ENCODE results near the gene ACVR2B.

ACVR2B gene

GRCh38 chr3:38458796-38459498 lies 5.3 kb downstream of the ACVR2B start:
- DNase-seq (ENCODE audit: low read depth) = no peak

- DNase-seq (ENCODE audit: low read depth) = no peak
These were observed 5.9 kb downstream of the ACVR2B start for GRCh38 chr3:38459499-38460048.

DNA sequence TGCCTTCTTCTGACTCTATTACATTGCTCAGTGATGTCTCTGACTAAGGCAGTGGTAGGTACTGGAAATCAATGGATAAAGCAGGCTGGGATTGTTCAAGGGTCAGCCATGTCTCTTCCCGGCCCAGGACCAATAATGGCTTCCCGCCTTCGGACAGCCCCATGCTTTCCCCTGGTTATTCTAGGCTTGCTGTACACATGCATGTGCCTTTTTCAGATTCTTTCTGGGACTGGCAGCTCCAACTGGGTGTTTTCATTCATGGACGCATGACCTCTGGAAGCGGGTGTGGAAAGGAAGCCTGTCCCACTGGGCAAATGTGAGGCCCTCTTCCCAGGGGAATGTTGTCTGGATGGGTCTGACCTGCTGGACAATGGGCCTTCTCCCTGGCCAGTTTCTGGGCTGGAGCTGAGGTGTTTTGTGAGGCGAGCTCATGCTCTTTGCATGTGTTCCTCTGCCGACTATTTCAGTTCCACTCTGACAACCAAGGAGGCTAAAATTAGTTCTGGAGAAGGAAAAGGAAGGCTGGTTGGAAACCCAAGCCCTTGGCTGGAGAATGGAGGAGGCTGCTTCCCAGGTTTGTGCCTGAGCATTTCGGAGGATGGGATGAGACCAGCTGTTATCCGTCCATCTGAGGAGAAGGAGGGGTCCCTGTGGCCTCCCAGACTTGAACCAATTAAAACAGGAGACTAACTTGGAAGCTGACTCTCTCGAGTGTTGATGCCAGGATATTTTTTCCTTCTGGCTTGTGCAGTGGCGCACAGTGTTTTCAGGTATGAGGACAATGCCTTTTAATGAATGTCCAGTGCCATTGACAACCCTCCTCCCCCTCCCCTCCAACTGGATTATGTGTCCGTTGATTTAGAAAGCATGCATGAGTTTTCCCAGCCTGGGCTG lies 6.9 kb downstream of the ACVR2B start:
- no peak for DNase-seq (ENCODE audit: low read depth)

DNA sequence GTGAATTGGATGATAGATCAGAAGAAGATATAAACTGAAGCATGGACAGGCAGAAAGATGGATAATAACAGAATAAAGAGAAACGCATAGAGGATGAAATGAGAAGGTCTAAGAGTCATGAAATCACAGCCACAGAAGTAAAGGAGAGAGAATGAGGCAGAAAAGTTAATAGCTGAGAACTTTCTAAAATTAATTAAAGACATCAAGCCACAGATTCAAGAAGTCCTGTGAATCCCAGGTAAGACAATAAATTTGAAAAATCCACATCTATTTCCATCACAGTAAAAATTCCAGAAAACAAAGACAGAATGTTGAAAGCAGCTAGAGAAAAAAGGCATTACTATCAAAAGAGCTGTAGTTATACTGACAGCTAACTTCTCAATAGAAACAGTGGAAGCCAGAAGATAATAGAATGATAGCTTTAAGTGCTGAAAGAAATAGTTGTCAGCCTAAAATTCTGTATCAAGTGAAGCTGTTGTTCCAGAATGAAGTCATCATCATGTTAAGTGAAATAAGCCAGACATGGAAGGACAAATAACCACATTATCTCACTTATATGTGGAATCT lies 12.0 kb downstream of the ACVR2B start:
- no peak for DNase-seq (ENCODE audit: low read depth)

DNA sequence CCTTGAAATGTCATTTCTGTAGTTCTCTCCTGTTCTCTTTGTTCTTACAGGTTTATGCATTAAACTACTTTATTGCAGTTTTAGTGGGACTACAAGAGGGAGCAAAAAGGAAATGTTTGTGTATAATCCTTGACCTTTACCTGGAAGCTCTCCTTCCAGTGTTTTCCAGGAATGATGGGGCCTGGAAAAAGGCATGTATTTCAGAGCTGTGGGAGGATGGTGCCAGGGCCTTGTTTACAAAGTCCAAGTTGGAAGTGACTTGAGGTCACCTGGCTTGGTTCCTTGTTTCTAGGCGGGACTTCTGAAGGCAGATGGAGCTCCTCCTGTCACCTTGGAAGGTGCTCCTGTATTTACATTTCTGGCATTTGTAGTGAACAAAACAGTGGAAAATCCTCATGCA lies 15.1 kb downstream of the ACVR2B start:
- no peak for DNase-seq (ENCODE audit: low read depth)

DNA sequence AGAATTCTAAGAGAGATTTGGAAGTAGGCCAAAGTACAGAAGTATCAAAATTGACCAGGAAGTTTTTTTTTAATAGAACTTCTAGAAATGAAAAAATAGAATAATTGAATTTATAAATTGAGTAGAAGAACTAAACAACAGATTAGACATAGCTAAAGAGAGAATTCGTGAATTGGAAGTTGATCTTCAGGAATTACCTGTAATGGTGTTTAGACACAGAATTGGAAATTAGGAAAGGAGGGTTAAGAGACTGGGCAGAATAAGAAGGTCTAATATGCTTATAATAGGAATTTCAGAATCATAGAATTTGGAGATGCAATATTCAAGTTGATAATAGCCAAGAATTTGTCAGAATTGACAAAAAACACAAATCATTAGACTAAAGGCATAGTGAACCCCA lies 16.2 kb downstream of the ACVR2B start:
- no peak for DNase-seq (ENCODE audit: low read depth)

- no peak for DNase-seq (ENCODE audit: low read depth)
These were observed 17.7 kb downstream of the ACVR2B start for GRCh38 chr3:38471260-38471857.

- DNase-seq (ENCODE audit: low read depth) = no peak
These were observed 18.7 kb downstream of the ACVR2B start for GRCh38 chr3:38472342-38472741.

DNA sequence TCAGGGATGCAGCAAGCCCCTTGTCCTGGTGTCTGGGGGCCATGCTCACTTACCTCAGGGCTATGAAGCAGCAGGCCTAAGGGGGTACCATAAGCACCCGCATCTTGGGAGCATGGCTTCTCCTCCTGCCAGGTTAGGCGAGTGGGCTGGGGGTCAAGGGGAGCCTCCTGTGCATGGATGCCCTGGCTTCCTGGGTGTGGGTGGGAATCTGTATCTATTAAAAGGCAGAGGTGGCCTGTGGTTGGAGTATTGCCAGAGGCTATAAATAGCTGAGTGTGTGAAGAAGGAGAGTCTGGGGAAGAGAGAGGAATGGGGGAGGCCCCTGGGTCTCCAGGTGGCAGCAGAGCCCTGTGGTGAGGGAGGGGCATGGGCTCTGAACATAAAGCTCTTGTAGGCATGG lies 19.5 kb downstream of the ACVR2B start:
- DNase-seq (ENCODE audit: low read depth) = no peak

DNA sequence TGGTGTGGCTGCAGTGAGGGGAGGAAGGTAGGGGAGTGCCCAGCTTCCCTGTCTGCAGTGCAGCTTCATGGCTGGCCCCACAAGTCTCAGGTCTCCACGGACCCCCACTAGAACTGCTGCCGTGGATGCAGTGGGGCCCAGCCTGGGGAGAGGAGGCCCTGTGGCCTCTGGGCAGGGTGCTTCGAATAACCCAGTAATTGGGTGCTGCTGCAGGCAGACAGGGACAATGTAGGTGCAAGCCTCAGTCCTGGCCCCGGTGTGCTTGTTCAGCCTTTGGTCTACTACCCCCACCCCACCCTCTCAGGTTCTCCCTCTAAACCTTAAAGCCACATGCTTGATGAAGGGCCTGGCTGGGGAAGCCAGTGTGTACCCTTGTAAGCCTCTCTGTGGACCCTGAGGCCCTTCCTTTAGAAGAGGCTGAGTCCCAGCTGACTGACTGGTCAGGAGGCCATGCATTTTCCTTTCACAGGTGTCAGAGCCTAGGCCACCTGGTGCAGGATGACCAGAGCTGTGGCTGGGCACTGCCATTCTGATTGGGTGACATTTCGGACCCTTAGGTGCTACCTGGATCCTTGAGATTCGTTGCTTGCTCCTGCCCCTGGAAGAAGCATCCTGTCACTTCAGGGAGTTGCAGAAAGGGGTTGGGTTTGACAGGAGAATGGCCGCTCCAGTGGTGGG lies 21.4 kb downstream of the ACVR2B start:
- no peak for DNase-seq (ENCODE audit: low read depth)

GRCh38 chr3:38475716-38476115 lies 22.0 kb downstream of the ACVR2B start:
- DNase-seq (ENCODE audit: low read depth) = no peak

GRCh38 chr3:38476157-38476756 lies 22.6 kb downstream of the ACVR2B start:
- no peak for DNase-seq (ENCODE audit: low read depth)

DNA sequence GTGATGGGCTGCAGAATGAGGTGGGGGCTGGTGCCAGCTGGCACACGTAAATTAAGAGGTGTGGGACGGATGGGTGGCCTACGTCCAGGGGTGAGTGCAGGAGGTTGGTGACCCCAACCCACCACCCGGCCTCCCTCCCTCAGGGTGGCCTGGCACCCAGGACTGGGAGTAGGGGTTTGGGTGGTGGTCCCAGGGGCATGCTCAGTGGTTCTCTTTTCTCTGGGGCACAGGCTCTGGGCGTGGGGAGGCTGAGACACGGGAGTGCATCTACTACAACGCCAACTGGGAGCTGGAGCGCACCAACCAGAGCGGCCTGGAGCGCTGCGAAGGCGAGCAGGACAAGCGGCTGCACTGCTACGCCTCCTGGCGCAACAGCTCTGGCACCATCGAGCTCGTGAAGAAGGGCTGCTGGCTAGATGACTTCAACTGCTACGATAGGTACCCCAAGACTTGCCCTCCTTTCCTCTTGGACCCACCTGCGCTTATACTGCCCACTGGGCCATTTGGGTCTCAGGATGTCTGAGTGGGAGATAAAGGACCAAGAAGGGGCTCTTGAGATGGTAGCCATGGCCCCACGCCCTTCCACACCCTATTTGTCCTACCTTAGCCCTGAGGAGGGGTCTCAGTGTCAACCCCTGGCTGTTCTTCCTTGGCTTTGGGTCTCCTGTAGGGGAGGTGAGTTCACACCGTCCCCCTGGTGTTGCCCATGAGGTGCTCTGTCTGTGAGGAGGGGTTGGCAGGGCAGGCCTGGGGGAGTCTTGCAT lies 23.5 kb downstream of the ACVR2B start:
- DNase-seq (ENCODE audit: low read depth) = no peak

DNA sequence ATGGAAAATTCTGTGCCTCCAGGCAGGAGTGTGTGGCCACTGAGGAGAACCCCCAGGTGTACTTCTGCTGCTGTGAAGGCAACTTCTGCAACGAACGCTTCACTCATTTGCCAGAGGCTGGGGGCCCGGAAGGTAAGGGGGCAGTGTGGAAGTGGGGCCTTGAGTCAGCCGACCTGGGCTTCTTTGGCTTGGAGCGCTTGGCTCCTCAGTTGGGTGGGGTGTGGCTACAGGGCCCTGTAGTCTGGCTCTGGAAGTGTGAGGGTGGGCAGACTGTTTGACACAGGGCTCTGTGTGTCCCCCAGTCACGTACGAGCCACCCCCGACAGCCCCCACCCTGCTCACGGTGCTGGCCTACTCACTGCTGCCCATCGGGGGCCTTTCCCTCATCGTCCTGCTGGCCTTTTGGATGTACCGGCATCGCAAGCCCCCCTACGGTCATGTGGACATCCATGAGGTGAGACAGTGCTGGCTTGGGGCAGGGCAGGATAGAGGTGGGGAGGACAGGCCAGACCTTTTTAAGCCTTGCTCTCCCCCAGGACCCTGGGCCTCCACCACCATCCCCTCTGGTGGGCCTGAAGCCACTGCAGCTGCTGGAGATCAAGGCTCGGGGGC lies 24.3 kb downstream of the ACVR2B start:
- no peak for DNase-seq (ENCODE audit: low read depth)

- no peak for DNase-seq (ENCODE audit: low read depth)
These were observed 25.2 kb downstream of the ACVR2B start for GRCh38 chr3:38478901-38479300.

- DNase-seq (ENCODE audit: low read depth) = peak; percentile 13
These were observed 25.9 kb downstream of the ACVR2B start for GRCh38 chr3:38479431-38480092.

DNA sequence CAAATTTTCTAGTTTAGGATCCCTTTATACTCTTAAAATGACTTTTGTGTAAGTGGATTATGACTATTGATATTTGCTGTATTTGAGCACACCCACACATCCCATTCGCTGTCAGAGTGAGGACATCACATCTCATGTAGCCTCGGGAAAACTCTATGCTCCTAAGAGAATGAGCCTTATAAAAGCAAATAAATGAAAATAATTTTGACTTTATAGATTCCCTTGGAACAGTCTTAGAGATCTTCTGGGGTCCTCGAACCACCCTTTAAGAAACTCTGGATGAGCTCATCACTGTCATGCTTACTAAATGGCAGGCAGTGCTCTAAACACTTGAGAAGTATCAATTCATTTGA lies 26.4 kb downstream of the ACVR2B start:
- no peak for DNase-seq (ENCODE audit: low read depth)

- DNase-seq (ENCODE audit: low read depth) = no peak
These were observed 27.2 kb downstream of the ACVR2B start for GRCh38 chr3:38480930-38481329.

DNA sequence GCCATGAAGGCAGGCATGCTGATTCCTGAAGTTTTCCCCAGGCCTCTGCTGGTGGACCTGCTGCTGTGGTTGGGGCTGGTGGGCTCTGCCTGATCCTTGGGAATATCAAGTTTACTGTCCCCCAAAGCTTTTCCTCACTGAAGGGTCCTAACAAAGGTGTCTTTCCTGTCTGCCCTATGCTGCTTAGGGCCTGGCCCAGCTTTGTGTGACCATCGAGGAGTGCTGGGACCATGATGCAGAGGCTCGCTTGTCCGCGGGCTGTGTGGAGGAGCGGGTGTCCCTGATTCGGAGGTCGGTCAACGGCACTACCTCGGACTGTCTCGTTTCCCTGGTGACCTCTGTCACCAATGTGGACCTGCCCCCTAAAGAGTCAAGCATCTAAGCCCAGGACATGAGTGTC lies 29.3 kb downstream of the ACVR2B start:
- no peak for DNase-seq (ENCODE audit: low read depth)

GRCh38 chr3:38487323-38487722 lies 33.6 kb downstream of the ACVR2B start:
- no peak for DNase-seq (ENCODE audit: low read depth)
